GM18520 (cell line): Measurements from ENCODE around the gene MTHFR.

Source experiments
- ATAC-seq: cut with Tn5 transposase; IDR thresholded peaks from one replicate; pipeline ENCODE4 v1.9.1; 2021; ENCODE audit not compliant: unreplicated experiment

MTHFR gene

DNA sequence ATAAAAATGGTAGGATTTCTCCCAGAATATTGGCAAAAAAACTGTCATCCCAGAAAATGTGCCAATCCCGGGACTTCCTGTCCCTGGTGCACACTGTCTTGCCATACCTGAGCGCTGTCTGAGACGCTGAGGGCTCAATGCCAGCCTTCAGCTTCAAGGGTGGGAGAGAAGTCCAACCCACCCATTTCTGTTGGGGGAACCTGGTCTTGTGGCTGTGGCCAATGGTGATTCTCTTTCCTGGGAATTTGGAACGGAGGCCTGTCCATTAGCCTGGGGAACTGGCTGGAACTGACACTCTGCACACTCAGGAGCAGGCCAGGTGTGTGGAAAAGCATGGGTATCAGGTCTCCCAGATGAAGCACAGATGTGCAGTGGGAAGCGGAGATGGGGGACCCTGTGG is 6.7 kb downstream of the MTHFR start:
- ATAC-seq, result no peak

DNA sequence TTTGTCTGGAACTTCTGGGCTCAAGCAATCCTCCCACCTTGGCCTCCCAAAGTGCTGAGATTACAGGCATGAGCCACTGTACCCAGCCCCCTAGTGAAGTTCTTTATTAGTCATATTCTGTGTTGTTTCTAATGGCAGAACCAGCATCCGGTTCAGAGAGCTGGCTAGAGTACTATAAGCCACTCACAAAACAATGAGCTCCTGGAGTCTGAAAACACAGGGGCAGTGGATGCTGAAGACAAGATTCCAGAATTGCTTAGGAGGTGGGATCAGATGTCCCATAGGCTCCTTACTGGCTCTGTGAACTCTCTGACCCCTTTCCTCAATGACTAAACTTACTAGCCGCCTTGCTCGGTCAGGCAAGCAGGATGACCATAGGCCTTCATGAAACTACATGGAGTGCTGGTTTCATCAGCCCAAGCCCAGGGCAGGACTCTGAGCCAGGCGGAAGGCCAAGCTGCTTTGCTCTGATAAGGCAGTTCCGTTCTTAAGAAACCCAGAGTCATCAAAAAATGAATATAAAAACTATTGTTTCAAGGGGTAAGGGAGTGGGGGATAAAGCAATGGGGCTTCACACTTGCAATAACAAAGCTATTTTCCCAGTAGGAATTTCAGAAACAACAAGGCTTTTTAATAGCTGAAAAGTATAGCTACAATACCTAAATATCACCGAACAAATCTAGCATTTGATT is 8.1 kb downstream of the MTHFR start:
- no peak for ATAC-seq

DNA sequence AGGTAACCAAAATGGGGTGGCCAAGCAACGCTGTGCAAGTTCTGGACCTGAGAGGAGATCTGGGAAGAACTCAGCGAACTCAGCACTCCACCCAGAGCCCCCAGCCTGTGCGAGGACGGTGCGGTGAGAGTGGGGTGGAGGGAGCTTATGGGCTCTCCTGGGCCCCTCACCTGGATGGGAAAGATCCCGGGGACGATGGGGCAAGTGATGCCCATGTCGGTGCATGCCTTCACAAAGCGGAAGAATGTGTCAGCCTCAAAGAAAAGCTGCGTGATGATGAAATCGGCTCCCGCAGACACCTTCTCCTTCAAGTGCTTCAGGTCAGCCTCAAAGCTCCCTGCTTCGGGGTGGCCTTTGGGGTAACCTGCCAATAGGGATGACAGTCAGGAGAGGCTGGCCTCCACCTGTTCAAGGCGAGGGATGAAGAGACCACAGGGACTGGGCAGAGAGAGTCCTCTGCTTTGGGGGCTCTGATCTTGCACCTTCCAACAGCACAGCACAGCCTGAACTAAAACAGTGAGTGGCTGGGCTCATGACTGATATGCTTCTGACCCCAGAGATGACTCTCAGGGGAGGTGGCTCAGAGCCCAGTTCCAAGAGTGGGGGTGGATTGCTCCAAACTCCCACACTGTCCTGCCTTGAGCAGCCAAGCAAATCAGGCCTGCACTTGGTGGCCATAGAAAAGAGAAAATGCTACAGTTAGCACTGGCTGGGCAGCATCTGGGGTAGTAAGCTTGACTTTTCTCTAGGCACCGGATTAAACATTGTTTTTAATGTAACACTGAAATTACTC is 9.5 kb downstream of the MTHFR start:
- ATAC-seq, result no peak

DNA sequence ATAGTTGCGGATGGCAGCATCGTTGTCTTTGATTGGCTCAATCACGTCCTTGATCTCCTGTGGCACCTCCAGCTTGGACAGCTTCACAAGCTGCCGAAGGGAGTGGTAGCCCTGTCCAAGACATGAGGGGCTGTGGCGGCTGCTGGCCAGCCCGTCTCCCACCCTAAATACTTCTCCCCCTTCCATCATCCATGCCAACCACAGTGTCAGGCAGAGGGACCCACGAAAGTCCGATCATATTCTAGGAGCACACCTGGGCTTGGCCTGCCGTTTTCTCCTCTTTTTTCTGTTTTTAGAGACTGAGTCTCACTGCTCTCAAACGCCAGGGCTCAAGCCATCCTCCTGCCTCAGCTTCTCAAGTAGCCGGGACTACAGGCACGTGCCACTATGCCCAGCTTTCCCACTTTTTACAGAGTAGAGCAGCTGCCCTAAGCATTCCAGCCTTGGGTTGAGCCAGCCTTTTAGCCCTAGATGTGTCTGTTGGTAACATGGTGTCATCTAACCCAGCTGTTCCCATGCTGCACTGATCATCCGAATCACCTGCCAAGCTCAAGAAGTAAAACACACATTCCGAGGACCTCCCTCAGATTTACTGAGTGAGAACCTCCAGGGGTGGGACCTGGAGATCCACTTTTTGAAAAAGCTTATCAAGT is 10.4 kb downstream of the MTHFR start:
- ATAC-seq, result no peak

DNA sequence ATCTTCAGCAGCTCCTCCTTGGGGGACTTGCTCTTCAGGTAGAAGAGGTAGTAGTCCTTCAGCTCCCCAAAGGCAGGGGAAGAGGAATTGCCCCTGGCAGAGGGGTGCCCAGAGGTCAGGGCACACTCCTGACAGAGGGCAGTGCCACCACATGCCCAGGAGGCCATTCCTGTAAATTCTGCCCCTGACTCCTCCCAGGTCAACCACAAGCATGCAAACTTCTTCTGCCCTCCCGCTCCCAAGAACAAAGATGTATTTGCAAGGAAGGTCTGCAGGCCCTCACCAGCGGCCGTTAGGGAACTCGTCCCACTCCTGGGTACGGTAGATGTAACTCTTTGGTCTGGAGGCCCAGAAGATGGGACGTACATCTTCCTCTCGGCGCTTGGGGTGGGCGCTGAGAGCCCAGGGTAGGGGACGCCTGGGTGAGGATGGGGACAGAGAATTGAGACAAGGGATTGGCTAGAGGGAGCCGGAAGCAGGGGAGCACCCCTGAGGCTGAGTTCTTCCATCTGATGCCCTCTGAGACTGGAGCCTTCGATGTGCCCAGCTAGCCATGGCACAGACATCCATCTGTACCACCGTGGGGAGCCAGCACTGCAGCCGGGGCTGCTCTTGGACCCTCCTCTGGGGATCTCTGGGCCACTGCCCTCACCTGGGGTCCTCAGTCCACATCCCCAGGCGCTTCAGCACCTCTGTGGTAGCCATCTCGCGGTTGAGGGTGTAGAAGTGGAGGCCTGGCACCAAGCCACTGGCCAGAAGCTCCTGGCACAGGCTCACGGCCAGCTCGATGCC is 11.1 kb downstream of the MTHFR start:
- ATAC-seq, result no peak

DNA sequence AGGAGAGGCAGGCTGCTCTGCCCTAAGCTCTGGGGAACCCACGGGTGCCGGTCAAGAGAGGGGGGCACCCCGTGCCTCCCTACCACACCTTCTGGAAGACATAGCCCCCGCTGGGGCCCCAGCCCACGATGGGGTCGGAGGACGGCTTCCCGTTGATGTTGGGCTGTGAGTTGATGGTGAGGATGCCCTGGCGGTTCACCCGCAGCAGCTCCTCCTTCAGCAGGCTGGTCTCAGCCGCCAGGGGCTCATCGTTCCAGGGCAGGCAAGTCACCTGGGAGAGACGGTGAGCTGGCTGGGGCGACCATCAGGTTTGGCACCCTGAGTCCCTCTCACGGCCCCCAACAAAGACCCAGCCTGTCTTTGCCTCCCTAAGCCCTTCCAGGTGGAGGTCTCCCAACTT is 11.9 kb downstream of the MTHFR start:
- no peak for ATAC-seq

DNA sequence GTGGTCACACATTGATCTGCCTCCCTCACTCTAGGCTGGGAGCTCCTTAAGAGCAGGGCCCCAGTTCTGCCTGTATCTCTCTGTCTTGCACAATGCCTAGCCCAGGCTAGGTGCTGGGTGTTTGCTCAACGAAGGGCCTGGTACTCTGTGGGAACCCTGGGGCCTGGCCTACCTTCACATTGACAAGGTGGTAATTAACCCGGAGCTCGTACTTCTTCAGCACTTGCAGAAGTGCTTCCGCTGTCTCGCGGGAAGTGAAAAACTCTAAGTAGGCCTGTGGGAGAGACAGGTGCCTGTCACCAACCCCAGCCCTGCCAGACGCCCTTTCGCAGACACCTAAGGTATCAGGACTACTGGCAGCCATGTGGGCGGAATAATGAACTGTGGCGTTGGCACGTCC is 13.7 kb downstream of the MTHFR start:
- no peak for ATAC-seq

DNA sequence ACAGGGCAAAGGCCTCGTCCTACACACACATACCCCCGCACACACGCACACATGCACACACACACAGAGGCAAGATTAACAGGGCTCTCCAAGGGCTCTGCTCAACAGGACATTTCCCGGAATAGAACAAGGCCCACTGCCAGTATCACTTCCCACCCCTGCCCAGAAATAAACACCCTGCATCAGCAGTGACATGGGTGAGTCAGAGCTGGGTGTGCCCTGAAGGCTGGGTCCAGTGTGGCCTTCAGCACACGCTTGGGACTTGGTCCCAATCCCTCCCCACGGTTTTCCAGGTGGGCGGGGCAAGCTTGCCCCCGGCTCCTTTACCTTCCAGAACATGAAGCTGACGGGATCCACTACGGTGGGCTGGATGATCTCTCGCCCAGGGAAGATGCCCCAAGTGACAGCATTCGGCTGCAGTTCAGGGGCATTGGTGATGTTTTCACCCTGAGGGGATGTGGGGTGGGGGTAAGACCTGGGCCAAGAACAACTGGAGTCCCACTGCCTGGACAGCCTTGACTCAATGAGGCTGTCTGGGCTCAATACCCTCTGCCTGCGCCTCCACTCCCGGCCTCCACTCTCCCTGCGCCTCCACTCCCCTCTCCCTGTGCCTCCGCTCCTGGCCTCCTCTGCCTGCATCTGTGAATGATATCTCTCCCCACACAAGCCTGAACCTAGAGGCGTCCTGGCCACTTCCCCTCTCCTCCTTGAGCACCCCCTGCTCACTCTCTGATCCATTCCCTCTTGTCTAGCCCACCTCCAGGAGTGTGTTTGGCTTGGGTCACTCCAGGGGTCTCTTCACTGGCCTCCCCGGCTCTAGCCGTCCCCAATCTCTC is 14.7 kb downstream of the MTHFR start:
- ATAC-seq, result no peak

DNA sequence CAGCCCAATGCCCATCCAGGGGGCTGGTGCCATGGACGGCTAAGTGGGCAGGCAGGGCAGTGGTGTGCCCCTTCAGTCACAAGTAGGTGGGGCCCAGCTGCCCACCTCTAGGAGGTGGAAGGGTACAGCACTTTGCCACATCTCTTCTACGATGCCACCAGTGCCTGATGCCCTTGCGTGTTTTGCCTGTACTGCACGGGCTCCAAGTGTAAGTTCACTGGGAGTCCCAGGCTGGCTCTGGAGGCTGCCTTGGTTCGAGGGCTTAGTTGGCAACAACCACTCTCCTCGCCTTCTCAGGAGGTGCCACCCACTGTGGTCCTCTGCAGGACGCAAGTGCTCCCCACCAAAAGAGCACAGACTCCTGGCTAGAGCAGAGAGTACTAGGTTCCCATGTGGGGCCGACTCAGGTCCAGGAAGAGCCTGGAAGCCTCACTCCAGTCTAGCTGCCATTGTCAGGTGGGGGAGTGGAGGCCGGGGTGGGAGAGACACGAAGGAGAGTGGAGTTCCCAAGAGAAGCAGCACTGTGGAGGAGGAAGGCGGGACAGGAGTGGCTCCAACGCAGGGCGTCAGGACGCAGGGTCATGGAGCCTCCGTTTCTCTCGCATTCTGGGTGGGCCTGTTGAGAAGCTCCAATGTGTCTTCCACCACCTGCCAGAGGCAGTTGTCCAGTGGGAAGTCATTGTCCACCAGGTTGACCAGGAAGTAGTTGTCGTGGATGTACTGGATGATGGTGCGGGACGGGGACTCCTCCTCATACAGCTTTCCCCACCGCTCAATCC is 15.5 kb downstream of the MTHFR start:
- no peak for ATAC-seq

DNA sequence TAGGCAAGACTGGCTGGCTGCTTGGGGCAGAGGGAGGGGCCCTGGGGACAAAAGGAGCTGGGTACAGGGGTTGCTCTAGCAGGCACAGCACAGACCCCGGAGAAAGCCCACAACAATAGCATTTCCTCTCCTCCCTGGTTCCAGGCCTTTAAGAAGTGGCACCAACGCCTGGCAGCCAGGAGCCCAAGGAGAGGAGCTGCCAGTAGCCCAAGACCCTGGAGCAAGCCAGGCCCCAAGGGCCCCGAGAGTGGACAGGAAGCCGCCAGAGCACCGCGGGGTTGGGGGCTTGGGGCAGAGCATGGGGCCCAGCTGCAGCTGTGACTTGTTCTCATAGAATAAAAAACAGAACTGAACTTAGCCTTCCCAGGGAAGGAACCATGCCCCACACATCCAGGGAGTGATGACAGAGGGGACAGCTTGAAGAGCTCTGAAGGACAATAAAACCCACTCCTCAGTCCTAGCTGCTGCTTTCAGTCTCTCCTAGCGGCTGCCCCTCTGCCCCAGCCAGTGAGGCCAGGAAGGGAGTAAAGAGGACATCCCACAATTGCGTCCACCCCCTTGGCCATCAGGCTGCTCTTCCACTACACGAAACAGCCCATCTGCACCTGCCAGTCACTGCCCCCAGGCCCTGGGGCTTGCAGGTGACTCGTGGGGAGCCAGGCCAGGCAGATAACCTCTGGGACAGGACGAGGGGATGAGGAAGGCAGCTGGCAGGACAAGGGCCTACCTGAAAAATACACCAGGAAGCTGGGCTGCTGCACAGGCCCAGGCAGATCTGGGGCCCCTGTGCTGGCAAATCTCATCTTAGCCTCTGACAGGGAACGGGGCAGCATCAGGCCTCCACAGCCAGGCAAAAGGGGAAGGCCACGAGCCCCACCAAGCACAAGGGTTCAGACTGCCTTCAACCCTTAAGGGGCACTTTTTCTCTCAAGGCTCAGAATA is 16.4 kb downstream of the MTHFR start:
- no peak for ATAC-seq

DNA sequence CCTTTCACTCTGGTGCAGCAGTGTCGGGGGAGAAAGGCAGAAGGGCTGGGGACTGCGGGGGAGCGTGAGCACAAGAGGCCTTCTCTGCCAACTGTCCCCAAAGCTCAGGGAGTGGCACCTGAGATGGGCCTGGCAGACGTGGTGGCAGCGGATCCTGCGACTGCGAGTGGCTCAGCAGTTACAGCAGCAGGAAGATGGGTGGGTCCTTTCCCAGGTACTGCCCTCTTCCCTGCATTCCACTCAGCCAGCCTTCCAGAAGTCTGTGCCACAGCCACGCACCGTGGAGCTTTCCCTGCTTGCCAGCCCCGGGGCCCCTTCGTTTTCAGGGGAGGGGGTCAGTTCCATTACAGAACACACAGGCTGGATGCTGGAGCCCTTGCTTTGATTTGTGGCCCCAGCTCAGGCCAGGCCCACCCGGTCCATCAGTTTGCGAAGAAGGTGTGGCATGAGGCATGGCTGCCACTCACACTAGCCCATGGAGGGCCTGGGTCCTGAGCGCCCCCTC is 17.2 kb downstream of the MTHFR start:
- no peak for ATAC-seq

DNA sequence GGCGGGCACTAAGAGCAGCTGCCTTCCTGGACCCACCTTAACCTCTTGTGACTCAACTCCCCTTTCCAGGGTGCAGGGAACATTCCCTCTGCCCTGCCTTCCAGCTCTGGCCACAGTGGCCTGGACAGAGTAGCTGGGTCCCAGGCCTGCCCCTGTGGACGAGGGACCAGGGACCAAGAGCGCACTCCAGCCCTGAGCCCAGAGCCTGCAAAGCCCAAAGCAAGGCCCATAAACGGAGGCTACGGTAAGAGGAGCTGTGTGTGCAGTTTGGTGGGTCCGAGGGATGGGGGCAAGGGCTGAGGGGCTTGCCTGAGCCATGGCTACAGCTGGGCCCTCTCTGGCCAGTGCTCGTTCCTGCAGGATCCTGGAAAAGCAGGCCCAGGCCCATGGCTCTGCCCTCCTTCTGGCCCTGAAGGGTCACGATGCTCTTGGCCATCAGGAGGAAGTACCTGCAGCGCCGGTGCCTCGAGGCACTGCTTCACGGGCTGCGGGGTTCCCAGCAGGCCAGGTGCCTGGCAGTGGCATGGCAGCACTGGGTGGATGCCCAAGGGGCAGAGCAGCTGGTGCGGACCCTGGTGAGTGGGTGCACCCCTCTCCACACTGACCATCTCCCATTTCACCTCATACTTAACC is 17.8 kb downstream of the MTHFR start:
- no peak for ATAC-seq

DNA sequence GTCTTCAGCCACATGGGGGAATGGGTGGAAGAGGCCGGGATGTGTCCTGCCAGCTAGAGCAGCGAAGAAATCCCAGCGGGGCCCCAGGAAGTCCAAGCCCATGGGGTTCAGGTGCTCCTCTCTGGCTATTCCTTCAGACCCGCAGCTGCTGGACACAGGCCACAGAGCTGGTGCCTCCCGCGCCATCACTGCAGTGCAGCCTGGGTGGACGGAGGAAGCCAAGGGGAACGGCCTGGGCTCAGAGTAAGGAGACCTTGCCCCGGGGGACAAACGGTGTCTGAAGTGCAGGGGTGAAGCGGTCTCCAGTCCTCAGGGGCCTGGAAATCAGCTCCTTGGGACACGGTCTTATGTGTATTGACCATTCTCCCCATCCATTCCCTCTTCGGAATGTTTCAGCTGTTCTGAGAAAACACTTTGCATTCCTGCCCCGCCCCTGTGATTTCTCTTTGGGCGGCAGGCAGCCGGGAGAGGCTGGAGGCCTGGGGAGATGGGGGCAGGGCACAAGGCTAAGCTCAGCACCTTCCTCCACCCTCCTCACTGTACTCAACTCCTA is 18.4 kb downstream of the MTHFR start:
- no peak for ATAC-seq

DNA sequence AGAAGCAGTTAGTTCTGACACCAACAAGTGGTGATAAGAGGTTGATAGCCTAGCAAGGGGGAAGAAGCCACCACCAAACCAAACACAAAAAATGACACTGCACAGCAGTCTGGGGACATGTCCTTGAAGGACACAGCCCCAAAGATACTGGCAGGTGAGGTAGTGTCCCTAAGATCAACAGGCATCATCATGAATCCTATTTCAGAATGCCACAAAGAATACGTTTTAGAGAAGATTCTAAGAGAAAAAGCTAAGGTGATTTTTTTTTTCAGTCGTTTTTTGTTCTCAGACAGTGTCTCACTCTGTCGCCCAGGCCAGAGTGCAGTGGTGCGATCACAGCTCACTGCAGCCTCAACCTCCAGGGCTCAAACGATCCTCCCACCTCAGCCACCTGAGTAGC is 19.6 kb downstream of the MTHFR start:
- no peak for ATAC-seq

DNA sequence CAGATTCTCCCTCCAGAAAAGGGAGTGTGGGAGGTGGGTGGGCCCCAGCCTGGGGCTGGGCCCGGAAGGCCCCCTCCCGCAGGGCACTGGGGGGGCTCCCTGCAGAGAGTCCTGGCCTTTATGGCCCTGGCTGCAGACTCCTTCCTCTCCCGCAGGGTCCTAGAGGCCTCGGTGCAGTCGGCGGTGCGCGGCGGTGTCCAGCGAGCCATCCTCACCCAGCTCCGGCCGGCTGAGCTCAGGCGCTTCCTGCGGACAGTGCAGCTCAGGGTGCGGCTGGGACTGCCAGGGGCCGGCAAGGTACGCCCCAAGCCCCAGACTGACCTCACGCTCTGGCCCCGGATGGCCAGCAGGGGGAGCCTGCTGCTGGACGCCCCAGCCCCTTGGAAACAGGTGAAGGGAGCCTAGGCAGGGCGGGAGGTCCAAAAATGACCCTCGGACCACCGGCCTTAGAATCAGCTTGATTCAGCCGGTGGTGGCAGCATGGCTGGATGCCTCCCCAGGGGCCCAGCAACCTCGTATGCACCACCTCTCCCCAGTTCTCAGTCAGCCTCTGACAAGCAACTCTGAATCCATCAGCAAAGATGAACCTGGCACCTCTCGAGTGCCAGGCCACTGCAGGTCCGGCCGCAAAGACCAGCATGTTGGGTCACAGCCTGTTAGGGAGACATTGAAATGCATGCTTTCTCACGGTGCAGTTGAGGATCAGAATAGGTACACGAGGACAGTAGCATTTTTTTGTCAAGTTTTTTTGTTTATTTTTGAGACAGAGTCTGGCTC is 20.6 kb downstream of the MTHFR start:
- ATAC-seq, result no peak

DNA sequence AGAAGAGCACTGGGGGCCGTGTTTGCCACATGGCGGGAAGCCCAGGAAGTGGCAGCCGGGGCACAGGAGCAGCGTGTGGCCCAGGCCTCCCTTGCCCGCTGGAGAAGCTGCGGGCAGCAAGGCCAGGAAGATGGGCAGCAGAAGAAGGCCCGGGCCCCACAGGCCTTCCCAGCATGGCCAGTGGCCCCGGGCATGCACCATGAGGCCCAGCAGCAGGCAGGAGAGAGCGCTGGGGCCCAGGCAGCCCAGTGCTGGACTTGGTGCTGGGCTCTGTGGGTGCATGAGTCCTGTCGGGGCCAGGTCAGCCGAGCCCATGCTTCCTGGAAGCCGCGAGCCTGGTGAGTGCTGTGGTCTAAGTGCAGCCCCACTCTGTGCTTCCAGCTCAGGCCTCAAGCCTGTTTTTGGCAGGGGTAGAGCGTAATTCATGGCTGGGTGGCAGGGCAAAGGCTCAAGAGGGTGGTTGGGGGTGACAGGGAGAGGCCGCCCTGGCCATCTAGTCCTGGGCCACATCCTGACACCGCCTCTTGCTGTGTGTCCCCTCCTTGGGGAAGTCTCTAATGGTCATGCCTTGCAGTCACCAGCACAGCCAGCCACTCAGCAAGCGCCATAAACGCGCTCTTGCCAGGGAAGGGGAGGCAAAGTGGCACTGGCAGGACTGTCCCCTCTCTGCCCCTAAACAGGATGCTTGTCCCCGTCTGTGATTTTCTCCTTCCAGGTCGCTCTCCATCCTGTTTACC is 21.3 kb downstream of the MTHFR start:
- no peak for ATAC-seq
